GM12878 (cell line): Measurements from ENCODE around the gene KCNMB2. TPM values are rescaled to one million over a fixed set of nuclear protein-coding genes. Genes with fewer than 3 reads are reported as not detected.
A peak's percentile ranks its signal among the peaks of the same experiment; 100 is the strongest.

ENCODE experiments used
- CBX5 ChIP-seq: sonication (generic); IDR thresholded peaks from 2 replicates; pipeline ENCODE4 v1.6.1; 2016; ENCODE audit warnings: low read depth, moderate library complexity, mild to moderate bottlenecking, inconsistent platforms
- CEBPB ChIP-seq, 2 experiments: fragments of 150-350 bp in 1 of 2; IDR thresholded peaks; 2 replicates each; pipeline ENCODE4 v1.6.1; 2012 to 2014; ENCODE audit warnings: low read depth in 2 of 2, low read length in 2 of 2, borderline replicate concordance in 1 of 2, inconsistent platforms in 1 of 2
- EP300 ChIP-seq, 2 experiments: fragments of 150-350 bp in 1 of 2; IDR thresholded peaks; 2 replicates each; pipeline ENCODE4 v1.6.1; 2011 to 2012; ENCODE audit warnings: low read depth in 2 of 2, low read length in 2 of 2, borderline replicate concordance in 1 of 2, improper control_type of control experiment in 1 of 2, inconsistent platforms in 1 of 2; ENCODE audit not compliant: control insufficient read depth in 1 of 2
- MEF2B ChIP-seq: fragments of 450-650 bp; IDR thresholded peaks from 2 replicates; pipeline ENCODE4 v1.6.1; 2018; ENCODE audit warnings: mild to moderate bottlenecking, moderate library complexity; ENCODE audit not compliant: partially characterized antibody, poor library complexity, severe bottlenecking
- NFIC ChIP-seq: IDR thresholded peaks from 2 replicates; pipeline ENCODE4 v1.6.1; 2012; ENCODE audit warnings: low read depth, mild to moderate bottlenecking, inconsistent platforms, low read length, moderate library complexity
- RFX5 ChIP-seq: IDR thresholded peaks from 2 replicates; pipeline ENCODE4 v1.6.1; 2011; ENCODE audit warnings: low read depth, low read length, improper control_type of control experiment
- TAF1 ChIP-seq: IDR thresholded peaks from 2 replicates; pipeline ENCODE4 v1.6.1; 2011; ENCODE audit warnings: mild to moderate bottlenecking, low read depth, low read length, borderline replicate concordance
- TCF3 ChIP-seq: IDR thresholded peaks from 2 replicates; pipeline ENCODE4 v1.6.1; 2012; ENCODE audit warnings: low read depth, mild to moderate bottlenecking, low read length, borderline replicate concordance; ENCODE audit not compliant: insufficient read depth
- YBX1 ChIP-seq: fragments of 450-650 bp; IDR thresholded peaks from 2 replicates; pipeline ENCODE4 v1.6.1; 2016; ENCODE audit warnings: antibody characterized with exemption
- polyA plus RNA-seq, 11 experiments: library from polyadenylated mRNA; depleted of rRNA in 4 of 11; unstranded in 6 of 11; stranded (reverse) in 5 of 11; fragments of >200 nt; fragmentation: Nextera tagmentation in 4 of 11; fragmentation: Illumina TruSeq in 1 of 11; extraction: Ambion mirVana in 4 of 11; extraction: Trizol in 1 of 11; gene quantifications; 1 replicate in 1 of 11; 2 replicates in 10 of 11; pipeline versions ENCODE4 v1.2.1 to v1.2.3, GENCODE V29; 2011 to 2016; ENCODE audit warnings: inconsistent platforms in 2 of 11, missing spikeins in 2 of 11, low read depth in 1 of 11
- total RNA-seq, 4 experiments: library from RNA; depleted of rRNA in 3 of 4; stranded (reverse); fragments of >200 nt in 3 of 4; fragmentation: Illumina TruSeq in 1 of 4; extraction: Trizol in 1 of 4; gene quantifications; 2 replicates each; pipeline versions ENCODE4 v1.2.1 to v1.2.3, GENCODE V29; 2013 to 2021
- TF ChIP-seq, protein P1 (sequence below): fragments of 450-650 bp; formaldehyde crosslinking; IDR thresholded peaks from 2 replicates; pipeline ENCODE4 v1.5.0; 2022; ENCODE audit warnings: mild to moderate bottlenecking, missing genetic modification characterization
- TF ChIP-seq, protein P2 (sequence below): IDR thresholded peaks from 2 replicates; pipeline ENCODE4 v1.6.1; 2011; ENCODE audit warnings: borderline replicate concordance, low read depth, mild to moderate bottlenecking, moderate library complexity, low read length; ENCODE audit not compliant: insufficient read depth, poor library complexity, severe bottlenecking
- TF ChIP-seq, protein P3 (sequence below): fragments of 450-650 bp; formaldehyde crosslinking; IDR thresholded peaks from 2 replicates; pipeline ENCODE4 v1.4.0; 2020; ENCODE audit warnings: mild to moderate bottlenecking, moderate library complexity
- TF ChIP-seq, protein P4 (sequence below): fragments of 150-350 bp; IDR thresholded peaks from 2 replicates; pipeline ENCODE4 v1.6.1; 2014; ENCODE audit warnings: mild to moderate bottlenecking, low read depth, low read length
- TF ChIP-seq, protein P5 (sequence below): fragments of 450-650 bp; IDR thresholded peaks from 2 replicates; pipeline ENCODE4 v1.6.1; 2016; ENCODE audit warnings: mild to moderate bottlenecking
- TF ChIP-seq, protein P6 (sequence below): fragments of 450-650 bp; IDR thresholded peaks from 2 replicates; pipeline ENCODE4 v1.6.1; 2017; ENCODE audit warnings: borderline replicate concordance

KCNMB2 gene
- total and polyA plus RNA-seq, 10 of the 15 experiments (the other 5 are each of a cell fraction or from before 2014, with no cell fraction given), result 0.22 to 18.8 (median 11.0) TPM

DNA sequence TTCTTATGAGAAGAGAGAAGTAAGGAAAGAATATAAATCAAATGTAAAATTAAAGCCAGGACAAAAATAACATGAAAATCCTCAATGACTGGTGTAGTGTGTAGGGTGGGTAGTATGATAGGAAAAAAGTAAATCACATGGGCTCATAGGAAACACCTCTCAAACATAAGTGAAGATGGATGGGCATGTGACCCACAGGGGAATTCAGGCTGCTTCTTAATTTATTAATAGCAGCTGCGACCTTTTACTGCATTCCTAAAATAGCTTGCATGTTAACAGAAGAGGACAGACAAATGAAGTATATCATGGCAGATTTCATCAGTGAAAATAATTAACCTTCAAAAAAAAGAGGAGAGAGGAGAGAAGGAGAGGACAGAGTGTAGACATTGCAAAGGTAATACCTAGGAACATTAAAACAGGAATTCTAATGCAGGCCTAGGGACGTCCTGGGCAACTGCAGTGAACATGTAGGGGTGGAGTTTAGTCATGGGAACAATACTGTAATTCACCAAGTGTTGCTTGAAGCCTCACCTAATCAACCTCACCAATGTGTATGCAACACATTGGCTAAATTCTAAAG lies 132.9 kb downstream of the KCNMB2 start (continued):
- TF ChIP-seq, protein P1, sequence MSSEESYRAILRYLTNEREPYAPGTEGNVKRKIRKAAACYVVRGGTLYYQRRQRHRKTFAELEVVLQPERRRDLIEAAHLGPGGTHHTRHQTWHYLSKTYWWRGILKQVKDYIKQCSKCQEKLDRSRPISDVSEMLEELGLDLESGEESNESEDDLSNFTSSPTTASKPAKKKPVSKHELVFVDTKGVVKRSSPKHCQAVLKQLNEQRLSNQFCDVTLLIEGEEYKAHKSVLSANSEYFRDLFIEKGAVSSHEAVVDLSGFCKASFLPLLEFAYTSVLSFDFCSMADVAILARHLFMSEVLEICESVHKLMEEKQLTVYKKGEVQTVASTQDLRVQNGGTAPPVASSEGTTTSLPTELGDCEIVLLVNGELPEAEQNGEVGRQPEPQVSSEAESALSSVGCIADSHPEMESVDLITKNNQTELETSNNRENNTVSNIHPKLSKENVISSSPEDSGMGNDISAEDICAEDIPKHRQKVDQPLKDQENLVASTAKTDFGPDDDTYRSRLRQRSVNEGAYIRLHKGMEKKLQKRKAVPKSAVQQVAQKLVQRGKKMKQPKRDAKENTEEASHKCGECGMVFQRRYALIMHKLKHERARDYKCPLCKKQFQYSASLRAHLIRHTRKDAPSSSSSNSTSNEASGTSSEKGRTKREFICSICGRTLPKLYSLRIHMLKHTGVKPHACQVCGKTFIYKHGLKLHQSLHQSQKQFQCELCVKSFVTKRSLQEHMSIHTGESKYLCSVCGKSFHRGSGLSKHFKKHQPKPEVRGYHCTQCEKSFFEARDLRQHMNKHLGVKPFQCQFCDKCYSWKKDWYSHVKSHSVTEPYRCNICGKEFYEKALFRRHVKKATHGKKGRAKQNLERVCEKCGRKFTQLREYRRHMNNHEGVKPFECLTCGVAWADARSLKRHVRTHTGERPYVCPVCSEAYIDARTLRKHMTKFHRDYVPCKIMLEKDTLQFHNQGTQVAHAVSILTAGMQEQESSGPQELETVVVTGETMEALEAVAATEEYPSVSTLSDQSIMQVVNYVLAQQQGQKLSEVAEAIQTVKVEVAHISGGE (CRISPR knock-in tag), result no peak
- TF ChIP-seq RFX5 (no peak), YBX1 (no peak), TAF1 (no peak), CBX5 (no peak), EP300 (IDR thresholded peaks at IDR 0.05; ENCODE audit: borderline replicate concordance in 1 of 2, control insufficient read depth in 1 of 2, low read depth in 2 of 2, low read length in 2 of 2) (peak in 1 of 2 experiments; percentile 65; a peak in 1 of 4 replicates), CEBPB (IDR thresholded peaks at IDR 0.05; ENCODE audit: borderline replicate concordance in 1 of 2, low read depth in 2 of 2, low read length in 2 of 2) (no peak), TCF3 (no peak), MEF2B (peak; percentile 91), NFIC (peak; percentile 72)
- TF ChIP-seq, protein P2, sequence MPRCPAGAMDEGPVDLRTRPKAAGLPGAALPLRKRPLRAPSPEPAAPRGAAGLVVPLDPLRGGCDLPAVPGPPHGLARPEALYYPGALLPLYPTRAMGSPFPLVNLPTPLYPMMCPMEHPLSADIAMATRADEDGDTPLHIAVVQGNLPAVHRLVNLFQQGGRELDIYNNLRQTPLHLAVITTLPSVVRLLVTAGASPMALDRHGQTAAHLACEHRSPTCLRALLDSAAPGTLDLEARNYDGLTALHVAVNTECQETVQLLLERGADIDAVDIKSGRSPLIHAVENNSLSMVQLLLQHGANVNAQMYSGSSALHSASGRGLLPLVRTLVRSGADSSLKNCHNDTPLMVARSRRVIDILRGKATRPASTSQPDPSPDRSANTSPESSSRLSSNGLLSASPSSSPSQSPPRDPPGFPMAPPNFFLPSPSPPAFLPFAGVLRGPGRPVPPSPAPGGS, result no peak
- TF ChIP-seq, protein P3, sequence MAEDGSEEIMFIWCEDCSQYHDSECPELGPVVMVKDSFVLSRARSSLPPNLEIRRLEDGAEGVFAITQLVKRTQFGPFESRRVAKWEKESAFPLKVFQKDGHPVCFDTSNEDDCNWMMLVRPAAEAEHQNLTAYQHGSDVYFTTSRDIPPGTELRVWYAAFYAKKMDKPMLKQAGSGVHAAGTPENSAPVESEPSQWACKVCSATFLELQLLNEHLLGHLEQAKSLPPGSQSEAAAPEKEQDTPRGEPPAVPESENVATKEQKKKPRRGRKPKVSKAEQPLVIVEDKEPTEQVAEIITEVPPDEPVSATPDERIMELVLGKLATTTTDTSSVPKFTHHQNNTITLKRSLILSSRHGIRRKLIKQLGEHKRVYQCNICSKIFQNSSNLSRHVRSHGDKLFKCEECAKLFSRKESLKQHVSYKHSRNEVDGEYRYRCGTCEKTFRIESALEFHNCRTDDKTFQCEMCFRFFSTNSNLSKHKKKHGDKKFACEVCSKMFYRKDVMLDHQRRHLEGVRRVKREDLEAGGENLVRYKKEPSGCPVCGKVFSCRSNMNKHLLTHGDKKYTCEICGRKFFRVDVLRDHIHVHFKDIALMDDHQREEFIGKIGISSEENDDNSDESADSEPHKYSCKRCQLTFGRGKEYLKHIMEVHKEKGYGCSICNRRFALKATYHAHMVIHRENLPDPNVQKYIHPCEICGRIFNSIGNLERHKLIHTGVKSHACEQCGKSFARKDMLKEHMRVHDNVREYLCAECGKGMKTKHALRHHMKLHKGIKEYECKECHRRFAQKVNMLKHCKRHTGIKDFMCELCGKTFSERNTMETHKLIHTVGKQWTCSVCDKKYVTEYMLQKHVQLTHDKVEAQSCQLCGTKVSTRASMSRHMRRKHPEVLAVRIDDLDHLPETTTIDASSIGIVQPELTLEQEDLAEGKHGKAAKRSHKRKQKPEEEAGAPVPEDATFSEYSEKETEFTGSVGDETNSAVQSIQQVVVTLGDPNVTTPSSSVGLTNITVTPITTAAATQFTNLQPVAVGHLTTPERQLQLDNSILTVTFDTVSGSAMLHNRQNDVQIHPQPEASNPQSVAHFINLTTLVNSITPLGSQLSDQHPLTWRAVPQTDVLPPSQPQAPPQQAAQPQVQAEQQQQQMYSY (CRISPR knock-in tag), result no peak
- TF ChIP-seq, protein P4, sequence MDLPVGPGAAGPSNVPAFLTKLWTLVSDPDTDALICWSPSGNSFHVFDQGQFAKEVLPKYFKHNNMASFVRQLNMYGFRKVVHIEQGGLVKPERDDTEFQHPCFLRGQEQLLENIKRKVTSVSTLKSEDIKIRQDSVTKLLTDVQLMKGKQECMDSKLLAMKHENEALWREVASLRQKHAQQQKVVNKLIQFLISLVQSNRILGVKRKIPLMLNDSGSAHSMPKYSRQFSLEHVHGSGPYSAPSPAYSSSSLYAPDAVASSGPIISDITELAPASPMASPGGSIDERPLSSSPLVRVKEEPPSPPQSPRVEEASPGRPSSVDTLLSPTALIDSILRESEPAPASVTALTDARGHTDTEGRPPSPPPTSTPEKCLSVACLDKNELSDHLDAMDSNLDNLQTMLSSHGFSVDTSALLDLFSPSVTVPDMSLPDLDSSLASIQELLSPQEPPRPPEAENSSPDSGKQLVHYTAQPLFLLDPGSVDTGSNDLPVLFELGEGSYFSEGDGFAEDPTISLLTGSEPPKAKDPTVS, result no peak
- TF ChIP-seq, protein P5, sequence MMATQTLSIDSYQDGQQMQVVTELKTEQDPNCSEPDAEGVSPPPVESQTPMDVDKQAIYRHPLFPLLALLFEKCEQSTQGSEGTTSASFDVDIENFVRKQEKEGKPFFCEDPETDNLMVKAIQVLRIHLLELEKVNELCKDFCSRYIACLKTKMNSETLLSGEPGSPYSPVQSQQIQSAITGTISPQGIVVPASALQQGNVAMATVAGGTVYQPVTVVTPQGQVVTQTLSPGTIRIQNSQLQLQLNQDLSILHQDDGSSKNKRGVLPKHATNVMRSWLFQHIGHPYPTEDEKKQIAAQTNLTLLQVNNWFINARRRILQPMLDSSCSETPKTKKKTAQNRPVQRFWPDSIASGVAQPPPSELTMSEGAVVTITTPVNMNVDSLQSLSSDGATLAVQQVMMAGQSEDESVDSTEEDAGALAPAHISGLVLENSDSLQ, result no peak
- TF ChIP-seq, protein P6, sequence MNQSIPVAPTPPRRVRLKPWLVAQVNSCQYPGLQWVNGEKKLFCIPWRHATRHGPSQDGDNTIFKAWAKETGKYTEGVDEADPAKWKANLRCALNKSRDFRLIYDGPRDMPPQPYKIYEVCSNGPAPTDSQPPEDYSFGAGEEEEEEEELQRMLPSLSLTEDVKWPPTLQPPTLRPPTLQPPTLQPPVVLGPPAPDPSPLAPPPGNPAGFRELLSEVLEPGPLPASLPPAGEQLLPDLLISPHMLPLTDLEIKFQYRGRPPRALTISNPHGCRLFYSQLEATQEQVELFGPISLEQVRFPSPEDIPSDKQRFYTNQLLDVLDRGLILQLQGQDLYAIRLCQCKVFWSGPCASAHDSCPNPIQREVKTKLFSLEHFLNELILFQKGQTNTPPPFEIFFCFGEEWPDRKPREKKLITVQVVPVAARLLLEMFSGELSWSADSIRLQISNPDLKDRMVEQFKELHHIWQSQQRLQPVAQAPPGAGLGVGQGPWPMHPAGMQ, result no peak
